RKO (cell line): ENCODE results near the gene NEK6.

Source experiments
- DNase-seq: peaks from one replicate; pipeline ENCODE4 v3.0.0-alpha.2; 2016; ENCODE audit warnings: low spot score

The NEK6 gene

GRCh38 chr9:124261736-124262648 lies 4.2 kb downstream of the NEK6 start:
- no peak for DNase-seq

DNA sequence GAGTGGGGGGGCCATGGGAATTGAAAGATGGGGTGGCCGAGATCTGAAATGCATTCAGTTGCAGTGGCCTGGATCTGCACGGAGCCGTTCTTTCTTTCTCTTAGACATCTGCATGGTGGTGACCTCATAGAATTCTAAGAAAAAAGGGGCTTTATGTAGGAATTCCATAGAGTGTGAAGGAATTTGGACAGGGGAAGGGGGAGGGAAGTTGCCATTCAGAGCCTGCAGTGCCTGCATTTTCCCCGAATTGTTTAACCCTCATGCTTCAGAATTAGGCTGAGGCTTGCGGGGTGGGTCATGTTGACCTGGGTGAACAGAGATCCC lies 4.9 kb downstream of the NEK6 start:
- DNase-seq = no peak

- no peak for DNase-seq
Observed at GRCh38 chr9:124263213-124263612, 5.5 kb downstream of the NEK6 start.

- no peak for DNase-seq
Observed at GRCh38 chr9:124263800-124264426, 6.2 kb downstream of the NEK6 start.

- no peak for DNase-seq
Observed at GRCh38 chr9:124264823-124265233, 7.1 kb downstream of the NEK6 start.

- no peak for DNase-seq
Observed at GRCh38 chr9:124265551-124265950, 7.8 kb downstream of the NEK6 start.

- DNase-seq = no peak
Observed at GRCh38 chr9:124266139-124266825, 8.5 kb downstream of the NEK6 start.

DNA sequence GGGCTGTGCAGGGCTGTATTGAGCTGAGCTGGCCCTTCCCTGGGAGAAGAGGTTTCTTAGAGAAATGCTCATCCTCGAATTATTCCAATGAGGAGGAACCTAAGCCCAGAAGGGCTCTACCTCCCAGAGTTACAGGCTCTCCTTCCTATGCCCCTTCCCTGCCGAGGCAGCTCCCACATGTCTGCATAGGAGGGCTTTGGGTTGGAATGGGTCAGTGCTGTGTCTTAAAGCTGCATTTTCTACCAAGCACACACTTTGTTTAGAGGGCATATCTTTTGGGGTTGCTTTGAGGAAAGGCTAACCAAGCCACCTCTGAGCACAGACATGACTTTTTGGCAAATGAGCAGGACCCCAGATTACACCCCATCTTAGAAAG lies 9.1 kb downstream of the NEK6 start:
- no peak for DNase-seq

DNA sequence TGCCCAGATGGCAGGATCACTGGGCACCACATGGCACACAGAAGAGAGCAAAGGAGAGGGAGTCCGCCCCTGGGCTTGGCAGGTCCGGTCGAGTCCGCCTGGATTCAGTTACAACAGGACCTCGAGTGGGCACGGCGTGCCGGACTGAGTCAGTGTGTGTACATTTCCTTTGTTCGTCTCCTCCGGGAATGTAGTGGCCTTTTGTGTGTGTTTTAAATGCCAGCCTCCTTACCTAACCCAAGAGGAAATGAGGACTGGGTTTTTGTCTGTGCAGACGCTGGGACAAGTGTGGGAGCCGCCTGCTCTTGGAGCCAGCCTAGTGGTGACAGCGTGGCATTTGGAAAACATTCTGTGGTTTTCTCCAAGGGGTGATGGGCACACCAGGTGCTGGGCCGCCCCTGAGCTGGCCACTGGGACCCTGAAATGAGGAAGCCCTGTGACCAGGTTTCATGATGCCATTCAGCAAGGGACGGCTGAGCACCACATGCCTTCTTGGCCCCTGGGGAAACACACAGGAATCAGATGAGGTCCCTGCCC lies 9.6 kb downstream of the NEK6 start:
- DNase-seq = no peak

- DNase-seq = no peak
Observed at GRCh38 chr9:124268248-124268647, 10.5 kb downstream of the NEK6 start.

DNA sequence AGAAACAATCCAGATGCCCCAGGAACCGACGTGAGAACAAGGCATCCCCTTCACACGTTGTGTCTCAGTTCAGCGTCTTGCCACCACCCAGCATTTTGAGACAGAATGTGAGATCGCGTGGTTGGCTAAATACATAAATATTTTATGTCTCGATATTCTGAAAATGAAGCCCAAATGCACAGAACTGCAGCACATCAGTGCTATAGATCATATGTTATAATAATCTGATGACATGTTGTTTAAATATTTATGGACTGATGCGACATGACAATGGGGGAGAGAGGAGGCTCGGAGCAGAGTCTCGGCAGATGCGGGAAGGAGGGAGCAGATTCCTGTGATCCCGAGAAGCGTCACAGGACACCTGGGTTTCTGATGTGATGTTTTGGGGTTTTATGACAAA lies 10.9 kb downstream of the NEK6 start:
- no peak for DNase-seq

- DNase-seq = no peak
Observed at GRCh38 chr9:124269556-124269955, 11.8 kb downstream of the NEK6 start.

DNA sequence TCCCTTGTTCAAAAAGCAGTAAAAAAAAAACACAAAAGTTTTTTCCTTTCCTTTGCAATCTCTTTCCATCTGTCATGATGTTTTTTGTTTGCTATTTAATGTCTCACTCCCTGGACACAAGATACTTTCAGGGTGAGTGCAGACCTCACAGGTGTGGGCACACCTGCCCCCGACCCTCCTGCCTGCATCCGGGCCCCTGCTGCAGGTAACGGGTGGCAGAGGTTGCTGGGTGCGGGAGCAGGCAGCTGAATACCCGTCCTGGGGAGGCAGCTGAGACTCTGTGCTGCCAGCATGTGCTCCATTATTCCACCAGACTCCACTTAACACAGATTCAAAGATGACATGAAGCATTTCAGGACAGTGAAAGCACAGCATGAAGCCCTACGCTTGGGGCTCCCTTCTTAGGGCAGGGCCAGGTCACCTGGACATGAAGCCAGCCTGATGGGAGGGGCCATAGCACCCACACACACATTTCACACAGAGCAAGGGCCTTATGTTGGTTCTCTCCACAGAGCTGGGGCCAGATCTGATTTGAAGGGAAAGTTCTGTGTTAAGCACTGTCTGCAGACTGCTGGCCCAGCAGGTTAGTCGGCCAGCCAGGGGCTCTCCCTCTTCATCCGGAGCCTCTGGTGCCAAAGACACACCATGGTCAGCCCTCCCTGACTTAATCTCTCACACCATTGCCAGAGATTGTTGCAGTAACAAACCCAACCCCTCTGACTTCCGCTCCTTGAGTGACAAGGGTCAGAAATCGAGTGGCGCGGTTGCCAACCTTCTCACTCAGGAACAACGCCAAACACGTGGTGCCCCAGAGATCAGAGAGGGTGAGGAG lies 13.0 kb downstream of the NEK6 start:
- DNase-seq = no peak

GRCh38 chr9:124271660-124272059 lies 13.9 kb downstream of the NEK6 start:
- DNase-seq = no peak

DNA sequence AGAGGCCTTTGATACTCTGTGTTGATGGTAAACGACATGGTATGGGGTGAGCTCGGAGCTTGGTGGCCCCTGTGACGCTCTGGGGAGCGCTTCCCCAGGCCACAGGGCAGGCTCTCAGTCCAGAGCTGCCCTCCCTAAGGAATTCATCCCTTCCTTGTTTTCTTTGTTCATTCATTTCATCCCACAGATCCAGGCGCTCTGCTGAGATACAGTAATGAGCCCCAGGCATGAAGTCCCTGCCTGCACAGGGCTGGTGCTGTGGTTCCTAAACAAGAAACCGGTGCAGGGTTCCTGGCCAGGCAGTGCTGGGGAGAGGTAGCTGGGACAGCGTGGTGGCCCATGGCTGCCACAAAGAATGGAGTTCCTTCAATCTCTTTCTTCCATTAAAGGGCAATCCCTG lies 14.4 kb downstream of the NEK6 start:
- no peak for DNase-seq

DNA sequence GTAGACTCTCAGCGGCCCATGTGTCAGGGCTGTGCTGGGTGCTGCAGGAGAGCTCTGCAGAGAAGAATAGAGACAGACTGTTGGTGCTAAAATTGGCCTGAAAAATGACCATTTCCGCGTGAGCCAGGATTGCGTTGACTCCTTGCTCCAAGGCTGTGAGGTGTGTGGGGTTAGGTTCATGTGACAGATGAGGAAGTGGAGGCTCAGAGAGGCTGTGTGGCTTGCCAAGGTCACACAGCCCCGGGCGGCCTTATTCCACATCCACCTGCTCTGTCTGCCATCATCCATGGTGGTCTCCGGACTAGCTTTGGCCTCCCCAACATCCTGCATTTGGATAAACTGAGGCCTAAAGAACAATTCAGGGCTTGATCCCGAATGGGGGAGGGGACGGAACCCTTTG lies 15.2 kb downstream of the NEK6 start:
- no peak for DNase-seq

DNA sequence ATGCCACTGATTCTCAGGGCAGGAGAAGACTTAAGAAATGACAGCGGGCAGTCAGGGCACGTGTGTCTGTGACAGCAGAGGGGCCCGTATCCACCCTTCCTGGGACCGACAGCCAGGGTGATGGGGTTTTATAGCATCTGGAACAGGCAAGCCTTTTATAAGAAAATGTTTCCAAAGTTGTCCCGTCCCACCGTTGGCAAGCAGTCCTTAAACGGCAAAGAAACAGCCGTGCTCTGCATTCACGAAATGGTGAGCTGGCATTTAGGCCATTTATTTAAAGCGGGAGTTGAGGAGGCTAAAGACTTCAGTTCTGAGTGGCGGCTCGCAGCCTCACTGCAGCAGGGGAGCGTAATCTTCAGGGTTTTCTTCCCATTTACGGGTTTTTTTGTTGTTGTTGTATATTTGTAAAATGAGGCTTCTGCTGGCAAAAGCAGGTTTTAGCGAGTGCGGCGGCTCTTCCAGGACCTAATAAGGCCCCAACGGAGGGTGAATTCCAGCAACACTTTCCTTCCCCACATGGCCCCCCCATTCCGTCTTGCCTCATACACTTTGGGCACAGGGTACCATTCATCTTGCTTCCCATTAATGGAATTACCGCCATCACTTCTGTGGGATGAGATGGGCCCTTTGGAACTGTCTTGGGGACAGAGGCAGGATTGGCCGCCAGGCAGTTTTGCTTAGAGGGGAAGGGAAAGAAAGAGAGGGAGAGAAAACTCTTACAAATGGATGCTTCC lies 15.8 kb downstream of the NEK6 start:
- no peak for DNase-seq

DNA sequence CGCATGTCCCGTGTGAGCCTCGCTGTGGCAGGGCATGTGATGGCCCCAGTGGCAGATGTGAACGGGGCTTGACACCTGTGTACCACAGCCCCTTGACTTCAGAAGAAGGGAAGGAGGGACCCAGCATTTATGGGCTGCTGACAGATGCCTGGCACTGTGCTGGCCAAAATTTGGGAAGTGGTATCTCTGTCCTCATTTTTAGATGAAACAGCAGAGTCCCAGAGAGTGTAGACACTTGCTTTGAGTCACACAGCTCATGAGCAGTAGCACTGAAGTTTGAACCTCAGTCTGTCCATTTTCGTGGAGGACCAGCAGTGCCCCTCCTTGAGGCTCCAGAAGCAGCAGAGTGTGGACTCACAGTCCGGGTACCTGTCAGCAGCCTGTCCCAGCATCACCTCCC lies 16.5 kb downstream of the NEK6 start:
- DNase-seq = no peak

GRCh38 chr9:124274738-124275137 lies 17.0 kb downstream of the NEK6 start:
- DNase-seq = no peak

DNA sequence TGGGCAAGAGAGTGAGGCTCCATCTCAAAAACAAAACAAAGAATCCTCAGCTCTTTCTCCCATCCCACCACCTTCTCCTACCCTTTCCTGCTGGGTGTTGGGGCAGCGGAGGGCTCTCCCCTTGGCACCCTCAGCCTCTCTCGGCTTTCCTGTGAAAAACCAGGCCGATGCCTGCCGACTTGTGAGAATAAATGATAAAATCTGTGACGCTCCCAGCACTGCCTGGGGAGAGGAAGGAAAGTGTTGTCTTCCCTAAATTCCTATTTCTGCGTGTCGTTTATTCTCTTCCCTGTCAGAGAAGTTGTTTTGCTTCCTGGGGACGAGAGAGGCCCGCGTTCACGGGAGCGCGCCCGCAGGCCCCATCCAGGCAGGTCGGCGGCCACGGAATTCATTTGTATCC lies 19.7 kb downstream of the NEK6 start:
- no peak for DNase-seq

- DNase-seq = no peak
Observed at GRCh38 chr9:124278054-124278540, 20.3 kb downstream of the NEK6 start.
